Panc1 (cell line): ENCODE data around the gene ZP2. TPM values are rescaled to one million over a fixed set of nuclear protein-coding genes. Genes with fewer than 3 reads are reported as not detected.

Experiments
- ATAC-seq: fragments of 200-7000 bp; cut with Tn5 transposase; 2 replicates; pipeline ENCODE4 v1.9.1; 2020; ENCODE audit warnings: mild to moderate bottlenecking, moderate library complexity
- BruUV-seq: library from RNA; stranded (reverse); fragments of 400-500 nt; replicated peaks from 2 replicates; lab custom pipeline; 2021; lab: Mats Ljungman, UMichigan
- CTCF ChIA-PET: fragments of 300-600 bp; sonication (Branson Sonifier 250); formaldehyde crosslinking; loops from one replicate; lab custom pipeline; 2022; ENCODE audit warnings: antibody characterized with exemption; lab: Charles Lee
- POLR2A ChIA-PET: fragments of 300-600 bp; sonication (Branson Sonifier 250); formaldehyde crosslinking; loops from one replicate; lab custom pipeline; 2022; ENCODE audit warnings: antibody characterized with exemption; lab: Charles Lee
- DNase-seq: peaks from one replicate; pipeline ENCODE4 v3.0.0-alpha.2; 2010; ENCODE audit warnings: low read depth, low spot score
- H3K27ac ChIP-seq: 2 replicates; pipeline ENCODE4 v1.5.1; 2011; ENCODE audit warnings: mild to moderate bottlenecking, low read length, inconsistent platforms
- H3K27me3 ChIP-seq: fragments of 200-500 bp; sonication (Bioruptor generic); 2 replicates; pipeline ENCODE4 v1.6.0; 2014; ENCODE audit warnings: low read length, inconsistent platforms; ENCODE audit not compliant: control insufficient read depth, insufficient read depth
- H3K36me3 ChIP-seq: fragments of 200-500 bp; sonication (Bioruptor generic); 2 replicates; pipeline ENCODE4 v1.5.1; 2014; ENCODE audit warnings: inconsistent platforms, mild to moderate bottlenecking, low read length, moderate library complexity; ENCODE audit not compliant: control insufficient read depth, insufficient read depth
- H3K4me1 ChIP-seq: 2 replicates; pipeline ENCODE4 v1.5.1; 2011; ENCODE audit warnings: inconsistent platforms, mild to moderate bottlenecking, low read length, moderate library complexity; ENCODE audit not compliant: control insufficient read depth, insufficient read depth
- H3K4me3 ChIP-seq, 2 experiments: 2 replicates each; pipeline ENCODE4 v1.5.1; 2011 to 2012; ENCODE audit warnings: low read depth in 2 of 2, low read length in 2 of 2, mild to moderate bottlenecking in 2 of 2, inconsistent platforms in 1 of 2, moderate library complexity in 1 of 2
- H3K9me3 ChIP-seq: fragments of 200-500 bp; sonication (Bioruptor generic); 2 replicates; pipeline ENCODE4 v1.5.1; 2014; ENCODE audit warnings: low read depth, mild to moderate bottlenecking, inconsistent platforms, low read length, moderate library complexity; ENCODE audit not compliant: control insufficient read depth, insufficient read depth
- CTCF ChIP-seq: fragments of 450-650 bp; IDR thresholded peaks from 2 replicates; pipeline ENCODE4 v1.5.1; 2017; ENCODE audit warnings: mild to moderate bottlenecking
- POLR2AphosphoS5 ChIP-seq: IDR thresholded peaks from 2 replicates; pipeline ENCODE4 v1.6.1; 2012; ENCODE audit warnings: mild to moderate bottlenecking, low read depth, low read length, moderate library complexity
- REST ChIP-seq, 2 experiments: IDR thresholded peaks; 2 replicates each; pipeline ENCODE4 v1.6.1; 2011 to 2012; ENCODE audit warnings: low read depth in 2 of 2, control low read depth in 1 of 2, low read length in 1 of 2, mild to moderate bottlenecking in 1 of 2, moderate library complexity in 1 of 2; ENCODE audit not compliant: insufficient read depth in 1 of 2
- SIN3A ChIP-seq: IDR thresholded peaks from 2 replicates; pipeline ENCODE4 v1.6.1; 2012; ENCODE audit warnings: low read depth, mild to moderate bottlenecking, low read length, moderate library complexity, borderline replicate concordance; ENCODE audit not compliant: insufficient read depth
- TCF7L2 ChIP-seq: IDR thresholded peaks from 2 replicates; pipeline ENCODE4 v1.6.1; 2011; ENCODE audit warnings: mild to moderate bottlenecking, low read depth, low read length, inconsistent platforms
- in situ Hi-C: cut with HindIII; loops from 2 replicates; pipeline ENCODE4 v1.10.0; 2016; ENCODE audit warnings: low sequenced_read_pairs, low pct_unique_long_range_greater_than_20kb
- intact Hi-C: fragments of 100-400 bp; cut with micrococcal nuclease; formaldehyde crosslinking; loops from one replicate; pipeline ENCODE4 v1.10.0; 2022; ENCODE audit not compliant: unreplicated experiment
- total RNA-seq: library from RNA; stranded (reverse); gene quantifications from one replicate; pipeline ENCODE4 v1.2.1, GENCODE V29; 2021; ENCODE audit not compliant: unreplicated experiment

ZP2 gene
- total RNA-seq, 1 experiment from 2014 or later, result not detected

GRCh38 chr16:21214086-21214485, 2.7 kb upstream of the ZP2 start:
- H3K9me3 ChIP-seq, result no peaks in the 10 kb centered on the region
- H3K27ac ChIP-seq, result no peak overlapping the region
- no TSS peak for BruUV-seq
- ATAC-seq (no peak), DNase-seq (no peak)
- intact Hi-C loops, result no loop called here
- CTCF ChIA-PET, result interaction anchor here (1.1 kb wide), 1 partner anchor 47 kb away, joined by 8 read pairs; no protein-coding TSS in a partner anchor
- H3K36me3 ChIP-seq, result no peaks in the 10 kb centered on the region
- no peak overlapping the region for H3K4me3 ChIP-seq
- in situ Hi-C loops, result no loop called here
- POLR2A ChIA-PET, result no interaction called here
- no peaks in the 10 kb centered on the region; the same call in none of the 2 replicates for H3K27me3 ChIP-seq
- no peaks in the 10 kb centered on the region for H3K4me1 ChIP-seq
- TF ChIP-seq CTCF (no peak), TCF7L2 (no peak), REST (IDR thresholded peaks at IDR 0.05; ENCODE audit: insufficient read depth in 1 of 2, low read depth in 2 of 2, low read length in 1 of 2) (no peak), SIN3A (no peak), POLR2AphosphoS5 (no peak)

- TF ChIP-seq CTCF, result no peak
- no peak for TF ChIP-seq REST (IDR thresholded peaks at IDR 0.05; ENCODE audit: insufficient read depth in 1 of 2, low read depth in 2 of 2, low read length in 1 of 2)
- Histone ChIP-seq H3K27ac (no peak overlapping the region), H3K4me1 (no peaks in the 10 kb centered on the region), H3K9me3 (no peaks in the 10 kb centered on the region), H3K4me3 (no peak overlapping the region), H3K36me3 (no peaks in the 10 kb centered on the region), H3K27me3 (peaks cover 13% of the 10 kb centered on the region)
- ATAC-seq, result no peak
- no peak for DNase-seq
- no TSS peak for BruUV-seq
- ChIA-PET CTCF (no interaction called here), POLR2A (interaction anchor here (0.6 kb wide), 2 partner anchors 12 to 64 kb away, joined by 4 to 9 read pairs; no protein-coding TSS in a partner anchor)
- intact Hi-C loops (no loop called here), in situ Hi-C loops (no loop called here)
Measured at GRCh38 chr16:21208446-21209230, 2.7 kb downstream of the ZP2 start.
